GM23248 (cell line): Measurements from ENCODE around the gene STX8.

Experiments
- EZH2 ChIP-seq: fragments of 200-600 bp; sonication (generic); IDR thresholded peaks from 2 replicates; pipeline ENCODE4 v1.6.1; 2018; ENCODE audit warnings: antibody characterized with exemption, mild to moderate bottlenecking; ENCODE audit not compliant: insufficient read depth, poor library complexity, severe bottlenecking
- EZH2phosphoT487 ChIP-seq: fragments of 200-600 bp; sonication (generic); IDR thresholded peaks from 2 replicates; pipeline ENCODE4 v1.6.1; 2018; ENCODE audit warnings: antibody characterized with exemption, moderate library complexity, mild to moderate bottlenecking, low read depth; ENCODE audit not compliant: insufficient read depth

GRCh38 chr17:9519583-9520272 is 55.9 kb downstream of the STX8 start:
- no peak for TF ChIP-seq EZH2
- TF ChIP-seq EZH2phosphoT487: no peak
